SK-N-SH (cell line): ENCODE results near the gene GTF3C6.

ENCODE experiments used
- CHD2 ChIP-seq: fragments of 150-350 bp; IDR thresholded peaks from 2 replicates; pipeline ENCODE4 v1.6.1; 2018; ENCODE audit warnings: low read length; ENCODE audit not compliant: partially characterized antibody
- FOXM1 ChIP-seq: IDR thresholded peaks from 2 replicates; pipeline ENCODE4 v1.4.0; 2012; ENCODE audit warnings: low read depth, mild to moderate bottlenecking
- IRF3 ChIP-seq: fragments of 150-350 bp; IDR thresholded peaks from 2 replicates; pipeline ENCODE4 v1.6.1; 2016; ENCODE audit warnings: mild to moderate bottlenecking, low read depth, low read length
- POLR2AphosphoS5 ChIP-seq: IDR thresholded peaks from 2 replicates; pipeline ENCODE4 v1.6.1; 2012; ENCODE audit warnings: low read depth, low read length
- REST ChIP-seq: IDR thresholded peaks from 2 replicates; pipeline ENCODE4 v1.6.1; 2012; ENCODE audit warnings: mild to moderate bottlenecking, low read depth, low read length, moderate library complexity
- SMC3 ChIP-seq: IDR thresholded peaks from 2 replicates; pipeline ENCODE4 v1.6.1; 2012; ENCODE audit warnings: low read depth, low read length, improper control_type of control experiment
- TCF12 ChIP-seq: IDR thresholded peaks from 2 replicates; pipeline ENCODE4 v1.4.0; 2012
- TF ChIP-seq, protein P1 (sequence below): fragments of 200-600 bp; sonication (generic); IDR thresholded peaks from 2 replicates; pipeline ENCODE4 v1.6.1; 2017; ENCODE audit warnings: antibody characterized with exemption, mild to moderate bottlenecking, moderate library complexity

- TF ChIP-seq, protein P1, sequence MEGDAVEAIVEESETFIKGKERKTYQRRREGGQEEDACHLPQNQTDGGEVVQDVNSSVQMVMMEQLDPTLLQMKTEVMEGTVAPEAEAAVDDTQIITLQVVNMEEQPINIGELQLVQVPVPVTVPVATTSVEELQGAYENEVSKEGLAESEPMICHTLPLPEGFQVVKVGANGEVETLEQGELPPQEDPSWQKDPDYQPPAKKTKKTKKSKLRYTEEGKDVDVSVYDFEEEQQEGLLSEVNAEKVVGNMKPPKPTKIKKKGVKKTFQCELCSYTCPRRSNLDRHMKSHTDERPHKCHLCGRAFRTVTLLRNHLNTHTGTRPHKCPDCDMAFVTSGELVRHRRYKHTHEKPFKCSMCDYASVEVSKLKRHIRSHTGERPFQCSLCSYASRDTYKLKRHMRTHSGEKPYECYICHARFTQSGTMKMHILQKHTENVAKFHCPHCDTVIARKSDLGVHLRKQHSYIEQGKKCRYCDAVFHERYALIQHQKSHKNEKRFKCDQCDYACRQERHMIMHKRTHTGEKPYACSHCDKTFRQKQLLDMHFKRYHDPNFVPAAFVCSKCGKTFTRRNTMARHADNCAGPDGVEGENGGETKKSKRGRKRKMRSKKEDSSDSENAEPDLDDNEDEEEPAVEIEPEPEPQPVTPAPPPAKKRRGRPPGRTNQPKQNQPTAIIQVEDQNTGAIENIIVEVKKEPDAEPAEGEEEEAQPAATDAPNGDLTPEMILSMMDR = no peak
- TF ChIP-seq REST (no peak), IRF3 (no peak), POLR2AphosphoS5 (no peak), TCF12 (no peak), SMC3 (no peak), FOXM1 (no peak), CHD2 (no peak)
Measured at GRCh38 chr6:110939429-110940200, 18.9 kb upstream of the GTF3C6 start.
